ENCODE results near the gene NSDHL. TPM values are rescaled to one million over a fixed set of nuclear protein-coding genes. Genes with fewer than 3 reads are reported as not detected.

NSDHL gene
- total RNA-seq, 3 donors from 2014 or later, result 13.1 to 20.8 (median 16.7) TPM

- H3K9me3 ChIP-seq, result no peaks in the 10 kb centered on the region
- H3K27ac ChIP-seq, result peak overlapping the region; percentile 36 to 52
- intact Hi-C loops (cut with DNase I; ENCODE audit: low total_unique reads), result no loop called here
- peaks cover 0 to 75% of the 10 kb centered on the region in 2 donors for H3K27me3 ChIP-seq
- no peak overlapping the region for H3K4me3 ChIP-seq
- DNase-seq (ENCODE audit: low spot score in 2 of 2), result no peak
- TF ChIP-seq POLR2A (IDR thresholded peaks at IDR 0.05) (no peak), CTCF (IDR thresholded peaks at IDR 0.05) (no peak), POLR2AphosphoS5 (IDR thresholded peaks at IDR 0.05) (no peak)
- no peaks in the 10 kb centered on the region for H3K36me3 ChIP-seq
- no peaks in the 10 kb centered on the region for H3K4me1 ChIP-seq
Measured at GRCh38 chrX:152893980-152894610, 63.2 kb downstream of the NSDHL start.

DNA sequence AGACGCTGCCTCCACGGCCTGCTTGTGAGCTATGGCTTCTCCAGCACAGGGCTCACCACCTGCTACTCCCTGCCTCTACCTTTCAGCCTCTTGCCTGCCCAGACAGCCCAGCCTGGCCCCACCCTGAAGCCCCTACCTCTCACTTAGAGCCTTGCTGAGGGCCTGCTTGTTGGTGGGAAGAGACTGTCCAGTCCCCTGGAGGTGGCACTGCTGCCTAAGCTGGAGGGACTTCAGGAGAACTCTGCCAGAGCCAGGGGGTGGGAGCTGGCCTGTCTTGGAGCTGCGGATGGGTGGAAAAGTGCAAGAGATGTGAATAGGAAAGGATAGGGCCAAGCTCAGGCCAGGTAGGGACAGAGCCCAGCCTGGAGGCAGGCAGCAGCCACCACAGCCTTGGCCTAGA, 64.3 kb downstream of the NSDHL start:
- DNase-seq (ENCODE audit: low spot score in 2 of 2), result no peak
- H3K4me3 ChIP-seq, result no peak overlapping the region
- TF ChIP-seq CTCF (IDR thresholded peaks at IDR 0.05) (no peak), POLR2AphosphoS5 (IDR thresholded peaks at IDR 0.05) (no peak), POLR2A (IDR thresholded peaks at IDR 0.05) (no peak)
- H3K36me3 ChIP-seq, result no peaks in the 10 kb centered on the region
- H3K27ac ChIP-seq, result peak overlapping the region; percentile 32 to 56
- H3K4me1 ChIP-seq, result no peaks in the 10 kb centered on the region
- intact Hi-C loops (cut with DNase I; ENCODE audit: low total_unique reads), result no loop called here
- H3K27me3 ChIP-seq, result peaks cover 0 to 74% of the 10 kb centered on the region in 2 donors
- no peaks in the 10 kb centered on the region for H3K9me3 ChIP-seq

- intact Hi-C loops (cut with DNase I; ENCODE audit: low total_unique reads), result no loop called here
- peaks cover 0 to 75% of the 10 kb centered on the region in 2 donors for H3K27me3 ChIP-seq
- TF ChIP-seq POLR2A (IDR thresholded peaks at IDR 0.05) (no peak), CTCF (IDR thresholded peaks at IDR 0.05) (no peak), POLR2AphosphoS5 (IDR thresholded peaks at IDR 0.05) (no peak)
- peak; percentile 68 to 74 for DNase-seq (ENCODE audit: low spot score in 2 of 2)
- H3K4me1 ChIP-seq, result no peaks in the 10 kb centered on the region
- H3K4me3 ChIP-seq, result no peak overlapping the region
- H3K36me3 ChIP-seq, result no peaks in the 10 kb centered on the region
- H3K9me3 ChIP-seq, result no peaks in the 10 kb centered on the region
- H3K27ac ChIP-seq, result peak overlapping the region; percentile 56 to 66
Measured at GRCh38 chrX:152895724-152896420, 65.0 kb downstream of the NSDHL start.

DNA sequence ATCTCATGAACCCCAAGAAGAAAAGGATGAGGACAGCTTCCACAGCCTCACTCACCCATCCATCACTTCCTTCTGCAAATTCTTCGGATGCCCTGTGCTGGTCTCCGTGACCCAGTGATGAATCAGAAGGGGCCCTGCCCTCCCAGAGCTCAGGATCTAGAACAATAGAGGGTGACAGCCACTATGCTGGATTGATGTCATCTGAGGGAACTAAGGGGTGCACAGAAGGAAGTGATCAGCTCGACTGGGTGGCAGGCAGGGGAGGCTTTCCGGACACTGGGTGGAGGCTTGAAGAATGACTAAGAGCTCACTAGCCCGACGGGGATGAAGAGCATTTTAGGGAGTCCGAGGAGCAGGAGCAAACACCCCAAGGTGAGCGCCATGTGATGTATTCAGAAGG, 65.6 kb downstream of the NSDHL start:
- peak overlapping the region in 1 of 2 donors; percentile 62 for H3K27ac ChIP-seq
- H3K4me3 ChIP-seq, result no peak overlapping the region
- H3K4me1 ChIP-seq, result no peaks in the 10 kb centered on the region
- H3K27me3 ChIP-seq, result peaks cover 0 to 74% of the 10 kb centered on the region in 2 donors
- no peak for TF ChIP-seq POLR2A (IDR thresholded peaks at IDR 0.05)
- no peak for TF ChIP-seq CTCF (IDR thresholded peaks at IDR 0.05)
- no peak for DNase-seq (ENCODE audit: low spot score in 2 of 2)
- intact Hi-C loops (cut with DNase I; ENCODE audit: low total_unique reads), result no loop called here
- no peaks in the 10 kb centered on the region for H3K9me3 ChIP-seq
- no peaks in the 10 kb centered on the region for H3K36me3 ChIP-seq
